Measurements from ENCODE around the gene HRK.

DNA sequence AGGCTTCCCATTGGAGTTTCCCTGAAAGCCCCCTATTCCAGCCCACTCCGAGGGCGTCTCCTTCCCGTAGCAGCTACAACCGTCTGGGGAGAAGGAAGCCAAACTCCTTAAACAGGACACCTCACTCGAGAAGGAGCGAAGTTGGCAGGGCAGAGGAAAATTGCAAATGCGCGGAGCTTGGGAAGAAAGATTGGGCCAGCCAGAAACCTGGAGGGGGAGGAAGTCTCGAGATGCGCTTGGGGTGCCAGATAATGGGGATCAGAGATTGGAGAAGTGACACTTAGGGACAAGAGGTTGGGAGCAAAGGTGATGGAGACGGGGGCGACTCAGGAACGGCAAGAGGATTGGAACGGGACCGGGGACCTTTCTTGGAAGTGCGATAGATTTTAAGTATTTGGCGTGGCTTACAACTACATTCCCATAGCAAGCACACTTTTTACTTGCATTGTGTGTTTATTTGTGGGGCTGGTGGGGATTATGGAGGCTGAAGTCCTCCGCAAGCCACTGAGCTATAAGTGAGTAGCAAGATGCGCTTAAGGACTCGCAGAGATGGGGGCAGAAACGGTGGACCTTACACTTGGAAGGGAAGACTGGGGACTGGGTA, 926 bp downstream of the HRK start:
- TF ChIP-seq GATA3 (IDR thresholded peaks at IDR 0.05; ENCODE audit: low read depth, low read length): no peak
- no peak for TF ChIP-seq GATA2 (IDR thresholded peaks at IDR 0.05; ENCODE audit: low read depth, low read length)

All from SH-SY5Y (cell line).